GM12878 (cell line): ENCODE measurements around the gene C5orf34. TPM values are rescaled to one million over a fixed set of nuclear protein-coding genes. Genes with fewer than 3 reads are reported as not detected.

ENCODE experiments used
- ATAC-seq: fragments of 200-7000 bp; cut with Tn5 transposase; 3 replicates; pipeline ENCODE4 v1.9.1; 2020; ENCODE audit warnings: mild to moderate bottlenecking, moderate library complexity
- BruUV-seq: library from RNA; stranded (reverse); fragments of 400-500 nt; replicated peaks from 2 replicates; lab custom pipeline; 2021; lab: Mats Ljungman, UMichigan
- CTCF ChIA-PET: fragments of 300-600 bp; sonication (Branson Sonifier 250); formaldehyde crosslinking; extraction: SDS; loops from one replicate; lab custom pipeline; 2021; ENCODE audit warnings: inconsistent platforms; lab: Yijun Ruan, JAX
- POLR2A ChIA-PET: fragments of 350-600 bp; formaldehyde crosslinking; extraction: SDS; loops from one replicate; lab custom pipeline; 2021; ENCODE audit warnings: inconsistent platforms; lab: Charles Lee
- RAD21 ChIA-PET: fragments of 300-600 bp; sonication (Branson Sonifier 250); formaldehyde crosslinking; loops from one replicate; lab custom pipeline; 2023; ENCODE audit warnings: antibody characterized with exemption; ENCODE audit not compliant: unreplicated experiment; lab: Charles Lee
- SMC1A ChIA-PET: fragments of 300-600 bp; sonication (Branson Sonifier 250); formaldehyde crosslinking; loops from one replicate; lab custom pipeline; 2023; ENCODE audit not compliant: unreplicated experiment, uncharacterized antibody; lab: Charles Lee
- DNase-seq: peaks from one replicate; pipeline ENCODE4 v3.0.0-alpha.2; 2011; ENCODE audit warnings: low read depth, low spot score
- FAIRE-seq: peaks from 3 replicates; lab custom pipeline; 2011; peaks lifted over from hg19 to GRCh38; lab: Jason Lieb, UNC
- H2AFZ ChIP-seq: 2 replicates; pipeline ENCODE4 v1.6.0; 2011; ENCODE audit warnings: low read depth, low read length, control low read depth; ENCODE audit not compliant: control insufficient read depth
- H3K27ac ChIP-seq: 2 replicates; pipeline ENCODE4 v1.5.1; 2011; ENCODE audit warnings: control low read depth; ENCODE audit not compliant: control insufficient read depth, insufficient read depth
- H3K27me3 ChIP-seq, 2 experiments: replicated peaks in 1 of 2; 2 replicates each; pipeline versions ENCODE4 v1.6.0 to v1.6.1; 2011; ENCODE audit warnings: low read length in 1 of 2; ENCODE audit not compliant: control insufficient read depth in 2 of 2, insufficient read depth in 2 of 2
- H3K36me3 ChIP-seq, 2 experiments: 2 replicates each; pipeline ENCODE4 v1.5.1; 2011; ENCODE audit warnings: low read length in 1 of 2; ENCODE audit not compliant: control insufficient read depth in 2 of 2, insufficient read depth in 2 of 2
- H3K4me1 ChIP-seq: 2 replicates; pipeline ENCODE4 v1.6.1; 2011; ENCODE audit warnings: mild to moderate bottlenecking, low read length, moderate library complexity, mixed read lengths; ENCODE audit not compliant: control insufficient read depth, insufficient read depth
- H3K4me2 ChIP-seq: 2 replicates; pipeline ENCODE4 v1.6.0; 2011; ENCODE audit warnings: control low read depth; ENCODE audit not compliant: control insufficient read depth, insufficient read depth
- H3K4me3 ChIP-seq: fragments of 200-600 bp; sonication (generic); 2 replicates; pipeline ENCODE4 v1.5.1; 2016
- H3K79me2 ChIP-seq: 2 replicates; pipeline ENCODE4 v1.6.0; 2011; ENCODE audit warnings: low read length; ENCODE audit not compliant: control insufficient read depth, insufficient read depth
- H3K9ac ChIP-seq: 2 replicates; pipeline ENCODE4 v1.8.0; 2011; ENCODE audit warnings: low read length, control low read depth, mixed read lengths; ENCODE audit not compliant: control insufficient read depth, insufficient read depth
- H3K9me3 ChIP-seq: replicated peaks from 3 replicates; pipeline ENCODE4 v1.5.1; 2011; ENCODE audit warnings: mild to moderate bottlenecking, low read length; ENCODE audit not compliant: control insufficient read depth, insufficient read depth
- H4K20me1 ChIP-seq: 2 replicates; pipeline ENCODE4 v1.6.0; 2011; ENCODE audit not compliant: control insufficient read depth, insufficient read depth
- MEF2B ChIP-seq: fragments of 450-650 bp; IDR thresholded peaks from 2 replicates; pipeline ENCODE4 v1.6.1; 2018; ENCODE audit warnings: mild to moderate bottlenecking, moderate library complexity; ENCODE audit not compliant: partially characterized antibody, poor library complexity, severe bottlenecking
- NR2C1 ChIP-seq: fragments of 450-650 bp; IDR thresholded peaks from 2 replicates; pipeline ENCODE4 v1.6.1; 2017; ENCODE audit warnings: antibody characterized with exemption, mild to moderate bottlenecking, moderate library complexity
- RELA ChIP-seq: fragments of 450-650 bp; IDR thresholded peaks from 2 replicates; pipeline ENCODE4 v1.8.0; 2014; ENCODE audit warnings: borderline replicate concordance; ENCODE audit not compliant: partially characterized antibody
- ZNF622 ChIP-seq: fragments of 450-650 bp; IDR thresholded peaks from 2 replicates; pipeline ENCODE4 v1.6.1; 2017; ENCODE audit warnings: mild to moderate bottlenecking, inconsistent platforms
- ZZZ3 ChIP-seq: IDR thresholded peaks from 2 replicates; pipeline ENCODE4 v1.6.1; 2011; ENCODE audit warnings: low read depth; ENCODE audit not compliant: control insufficient read depth, insufficient read length
- WGBS: methylation state at CpG from one replicate; pipeline ENCODE4 v1.1.6; 2016; ENCODE audit warnings: low lambda C conversion rate; ENCODE audit not compliant: insufficient replicate concordance, insufficient coverage; ENCODE audit errors: missing lambda C conversion rate; 5-methylcytosine and 5-hydroxymethylcytosine counted together
- in situ Hi-C: fragments of 300-500 bp; cut with MboI; formaldehyde crosslinking; loops from 9 replicates; pipeline ENCODE4 v1.14.3; 2018; ENCODE audit warnings: mixed read lengths
- intact Hi-C: fragments of 100-400 bp; cut with micrococcal nuclease; formaldehyde crosslinking; loops from one replicate; pipeline ENCODE4 v1.14.2; 2022; ENCODE audit not compliant: unreplicated experiment
- polyA plus RNA-seq, 11 experiments: library from polyadenylated mRNA; depleted of rRNA in 4 of 11; unstranded in 6 of 11; stranded (reverse) in 5 of 11; fragments of >200 nt; fragmentation: Nextera tagmentation in 4 of 11; fragmentation: Illumina TruSeq in 1 of 11; extraction: Ambion mirVana in 4 of 11; extraction: Trizol in 1 of 11; gene quantifications; 1 replicate in 1 of 11; 2 replicates in 10 of 11; pipeline versions ENCODE4 v1.2.1 to v1.2.3, GENCODE V29; 2011 to 2016; ENCODE audit warnings: inconsistent platforms in 2 of 11, missing spikeins in 2 of 11, low read depth in 1 of 11
- total RNA-seq, 4 experiments: library from RNA; depleted of rRNA in 3 of 4; stranded (reverse); fragments of >200 nt in 3 of 4; fragmentation: Illumina TruSeq in 1 of 4; extraction: Trizol in 1 of 4; gene quantifications; 2 replicates each; pipeline versions ENCODE4 v1.2.1 to v1.2.3, GENCODE V29; 2013 to 2021
- TF ChIP-seq, protein P1 (sequence below): fragments of 450-650 bp; IDR thresholded peaks from 2 replicates; pipeline ENCODE4 v1.6.1; 2017; ENCODE audit warnings: borderline replicate concordance
- TF ChIP-seq, protein P2 (sequence below): IDR thresholded peaks from 2 replicates; pipeline ENCODE4 v1.6.1; 2011; ENCODE audit warnings: borderline replicate concordance, low read depth, mild to moderate bottlenecking, moderate library complexity, mixed read lengths, low read length; ENCODE audit not compliant: insufficient read depth; ENCODE audit errors: extremely low read length

Gene C5orf34
- total and polyA plus RNA-seq, 10 of the 15 experiments (the other 5 are each of a cell fraction or from before 2014, with no cell fraction given), result 6.1 to 15.1 (median 10.0) TPM

DNA sequence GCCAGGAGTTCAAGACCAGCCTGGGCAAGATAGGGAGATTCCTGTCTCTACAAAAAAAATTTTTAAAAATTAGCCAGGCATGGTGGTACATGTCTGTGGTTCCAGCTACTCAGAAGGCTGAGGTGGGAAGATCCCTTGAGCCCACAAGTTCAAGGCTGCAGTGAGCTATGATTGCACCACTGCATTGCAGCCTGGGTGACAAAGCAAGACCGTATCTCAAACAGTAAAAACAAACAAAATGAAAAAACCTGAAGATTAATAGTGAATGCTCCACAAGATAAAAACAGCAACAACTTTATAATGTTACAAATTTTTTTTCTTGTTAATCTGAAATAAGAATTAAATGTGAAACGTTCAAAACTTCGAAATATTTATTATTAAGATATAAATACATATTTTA is 28.6 kb downstream of the C5orf34 start:
- H3K79me2 ChIP-seq, result peaks cover 19% of the 10 kb centered on the region
- FAIRE-seq (no peak), ATAC-seq (no peak), DNase-seq (no peak)
- SMC1A ChIA-PET, result interaction anchor here (1.0 to 3.4 kb wide), 6 partner anchors 8 to 173 kb away, joined by 4 to 20 read pairs (median 8); partner anchors contain the start of genes C5orf34 and HMGCS1
- no peak overlapping the region for H3K27ac ChIP-seq
- no peaks in the 10 kb centered on the region for H4K20me1 ChIP-seq
- peaks cover 0 to 7% of the 10 kb centered on the region in 2 experiments; a peak in 1 of 4 replicates for H3K36me3 ChIP-seq
- H2AFZ ChIP-seq, result no peak overlapping the region
- H3K9ac ChIP-seq, result no peak overlapping the region
- POLR2A ChIA-PET, result interaction anchor here (3.2 to 3.4 kb wide), 2 partner anchors 28 to 68 kb away, joined by 18 to 24 read pairs; partner anchors contain the start of gene C5orf34
- in situ Hi-C loops (no loop called here), intact Hi-C loops (loop anchor here (10.0 kb wide), 1 partner anchor 118 kb away; the partner anchor contains the start of gene NNT)
- RAD21 ChIA-PET, result interaction anchor here (1.4 to 2.8 kb wide), 2 partner anchors 29 to 117 kb away, joined by 5 to 11 read pairs; partner anchors contain the start of genes C5orf34 and NNT
- WGBS, result 55% methylated on average over 3 of the region's 3 CpGs
- H3K9me3 ChIP-seq, result no peaks in the 10 kb centered on the region
- TF ChIP-seq, protein P1, sequence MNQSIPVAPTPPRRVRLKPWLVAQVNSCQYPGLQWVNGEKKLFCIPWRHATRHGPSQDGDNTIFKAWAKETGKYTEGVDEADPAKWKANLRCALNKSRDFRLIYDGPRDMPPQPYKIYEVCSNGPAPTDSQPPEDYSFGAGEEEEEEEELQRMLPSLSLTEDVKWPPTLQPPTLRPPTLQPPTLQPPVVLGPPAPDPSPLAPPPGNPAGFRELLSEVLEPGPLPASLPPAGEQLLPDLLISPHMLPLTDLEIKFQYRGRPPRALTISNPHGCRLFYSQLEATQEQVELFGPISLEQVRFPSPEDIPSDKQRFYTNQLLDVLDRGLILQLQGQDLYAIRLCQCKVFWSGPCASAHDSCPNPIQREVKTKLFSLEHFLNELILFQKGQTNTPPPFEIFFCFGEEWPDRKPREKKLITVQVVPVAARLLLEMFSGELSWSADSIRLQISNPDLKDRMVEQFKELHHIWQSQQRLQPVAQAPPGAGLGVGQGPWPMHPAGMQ, result no peak
- TF ChIP-seq, protein P2, sequence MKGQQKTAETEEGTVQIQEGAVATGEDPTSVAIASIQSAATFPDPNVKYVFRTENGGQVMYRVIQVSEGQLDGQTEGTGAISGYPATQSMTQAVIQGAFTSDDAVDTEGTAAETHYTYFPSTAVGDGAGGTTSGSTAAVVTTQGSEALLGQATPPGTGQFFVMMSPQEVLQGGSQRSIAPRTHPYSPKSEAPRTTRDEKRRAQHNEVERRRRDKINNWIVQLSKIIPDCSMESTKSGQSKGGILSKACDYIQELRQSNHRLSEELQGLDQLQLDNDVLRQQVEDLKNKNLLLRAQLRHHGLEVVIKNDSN, result no peak
- TF ChIP-seq MEF2B (no peak), NR2C1 (no peak), ZNF622 (no peak), ZZZ3 (no peak), RELA (no peak)
- CTCF ChIA-PET, result interaction anchor here (1.0 to 3.1 kb wide), 5 partner anchors 12 to 123 kb away, joined by 3 to 20 read pairs (median 7); partner anchors contain the start of gene C5orf34
- peaks cover 3% of the 10 kb centered on the region for H3K4me1 ChIP-seq
- no peak overlapping the region for H3K4me2 ChIP-seq
- no peaks in the 10 kb centered on the region for H3K27me3 ChIP-seq
- no TSS peak for BruUV-seq
- no peak overlapping the region for H3K4me3 ChIP-seq
